Measurements from ENCODE around the gene EDARADD.
A peak's percentile ranks its signal among the peaks of the same experiment; 100 is the strongest.

EDARADD gene

DNA sequence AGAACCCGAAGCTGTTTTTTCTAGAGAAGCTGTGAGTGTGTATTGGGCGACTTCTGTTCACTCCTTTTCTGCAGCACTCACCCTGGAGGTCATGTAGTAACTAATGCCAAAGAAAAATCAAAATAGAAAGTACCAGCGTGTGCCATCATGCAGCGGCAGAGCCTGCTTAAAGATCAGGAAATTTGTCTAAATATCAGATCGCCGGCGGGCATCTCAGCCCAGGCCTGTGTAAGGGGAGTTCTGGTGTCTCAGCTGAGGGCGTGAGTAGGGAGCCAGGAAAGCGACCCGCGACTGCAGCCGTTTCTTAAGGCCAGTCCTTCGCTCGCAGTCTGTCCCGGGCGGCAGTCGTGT lies 768 bp downstream of the EDARADD start:
- DNase-seq: no peak

DNA sequence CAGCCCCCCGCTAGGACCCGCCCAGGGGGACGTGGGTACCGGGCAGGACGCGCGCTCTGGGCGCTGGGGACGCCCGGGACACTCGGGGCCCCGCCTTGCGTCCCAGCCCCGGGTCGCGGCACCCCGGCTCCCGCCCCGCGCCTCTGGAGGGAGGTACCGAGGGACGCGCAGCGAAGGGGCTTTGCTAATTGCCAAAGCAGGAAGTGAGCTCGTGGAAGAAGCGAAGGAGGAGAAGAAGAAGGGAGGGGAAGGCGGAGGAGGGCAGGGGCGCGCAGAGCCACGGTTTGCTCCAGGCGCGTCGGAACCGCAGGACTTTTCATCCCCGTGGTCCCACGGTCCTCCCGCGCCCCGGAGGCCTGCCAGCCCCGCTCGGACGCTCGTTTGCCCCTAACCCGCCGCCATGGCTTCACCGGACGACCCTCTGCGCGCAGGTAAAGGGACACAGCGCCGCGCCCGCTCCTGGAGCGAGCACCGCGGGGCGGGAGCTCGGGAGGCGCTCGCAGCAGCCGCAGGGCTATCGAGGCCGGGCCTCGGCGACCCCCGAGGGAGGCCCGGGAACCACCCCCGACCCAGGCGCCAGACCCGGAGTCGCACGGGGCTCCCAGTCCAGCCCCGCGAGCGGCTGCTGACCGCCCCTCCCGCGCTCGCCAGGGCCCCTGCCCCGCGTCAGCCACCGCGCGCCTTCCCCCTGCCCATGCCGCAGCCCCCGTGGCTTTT lies 1.3 kb downstream of the EDARADD start:
- peak; percentile 30 for DNase-seq

DNA sequence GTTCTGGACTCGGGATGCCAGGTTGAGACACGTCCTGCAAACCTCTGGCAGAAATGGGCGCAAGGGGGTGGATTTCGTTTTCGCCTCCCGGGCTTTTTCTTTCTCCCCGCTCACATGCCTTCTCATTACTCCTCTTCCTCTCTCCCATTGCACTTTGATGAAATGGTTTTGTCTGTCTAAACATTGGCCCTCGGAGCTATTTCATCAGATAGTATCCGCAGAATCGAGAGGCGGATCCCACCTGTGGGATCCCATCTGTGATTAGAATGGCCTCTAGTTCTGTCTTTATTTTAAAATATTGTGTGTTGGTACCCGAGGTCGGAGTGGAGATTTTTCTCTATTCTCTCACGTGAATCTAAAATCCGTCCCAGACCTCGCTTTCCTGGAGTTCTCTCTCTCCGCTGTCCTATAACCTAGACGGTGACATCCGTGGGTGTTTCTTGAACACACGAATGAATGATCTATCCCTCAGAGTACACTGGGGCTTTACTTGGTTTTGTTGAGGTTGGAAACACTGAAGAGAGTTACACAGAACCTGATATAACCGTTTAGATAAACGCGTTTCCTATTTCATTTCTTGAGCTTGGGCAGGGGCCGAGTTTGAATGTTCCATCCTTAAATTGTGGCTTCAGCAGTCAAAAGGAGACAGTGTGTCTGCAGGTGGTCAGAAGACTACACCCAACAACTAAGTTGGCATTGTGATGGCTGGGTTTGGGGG lies 2.0 kb downstream of the EDARADD start:
- peak; percentile 23 for DNase-seq

DNA sequence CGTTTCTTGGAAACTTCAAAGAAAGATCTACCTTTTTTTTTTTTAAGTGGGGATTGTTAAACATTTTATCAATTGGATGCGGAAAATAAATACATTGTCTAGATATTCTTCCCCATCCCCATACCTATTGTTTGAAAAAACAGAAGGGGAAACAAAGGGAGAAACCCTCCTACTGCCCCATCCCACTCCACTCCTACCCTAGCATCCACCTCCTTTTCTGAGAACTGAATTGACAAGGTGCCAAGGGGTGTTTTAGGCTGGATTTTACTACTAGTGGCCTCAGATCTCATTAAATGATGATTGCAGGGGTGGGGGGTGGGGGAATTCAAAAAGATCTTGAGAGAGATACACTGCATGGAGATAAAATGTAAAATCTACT lies 2.6 kb downstream of the EDARADD start:
- DNase-seq: no peak

DNA sequence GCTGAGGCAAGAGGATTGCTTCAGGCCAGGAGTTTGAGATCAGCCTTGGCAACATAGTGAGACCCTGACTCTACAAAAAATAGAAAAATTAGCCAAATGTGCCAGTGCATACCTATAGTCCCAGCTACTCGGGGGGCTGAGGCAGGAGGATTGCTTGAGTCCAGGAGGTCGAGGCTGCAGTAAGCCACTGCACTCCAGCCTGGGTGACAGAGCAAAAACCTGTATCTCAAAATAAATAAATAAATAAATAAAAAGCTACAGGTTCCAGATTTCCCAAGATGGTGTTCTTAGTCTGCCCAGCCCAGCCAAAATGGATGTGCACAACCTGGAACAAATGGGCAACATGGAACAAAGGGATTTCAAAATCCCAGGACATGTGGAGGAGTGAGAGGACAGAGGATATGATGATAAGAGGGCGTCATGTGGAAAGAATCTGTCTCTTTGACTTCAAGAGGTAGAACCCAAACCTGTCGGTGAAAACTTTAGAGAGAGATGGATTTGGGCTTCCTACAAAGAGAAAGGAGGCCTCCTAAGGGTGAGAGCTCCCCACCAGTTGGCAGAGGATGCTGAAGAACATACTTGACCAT lies 3.2 kb downstream of the EDARADD start:
- no peak for DNase-seq

DNA sequence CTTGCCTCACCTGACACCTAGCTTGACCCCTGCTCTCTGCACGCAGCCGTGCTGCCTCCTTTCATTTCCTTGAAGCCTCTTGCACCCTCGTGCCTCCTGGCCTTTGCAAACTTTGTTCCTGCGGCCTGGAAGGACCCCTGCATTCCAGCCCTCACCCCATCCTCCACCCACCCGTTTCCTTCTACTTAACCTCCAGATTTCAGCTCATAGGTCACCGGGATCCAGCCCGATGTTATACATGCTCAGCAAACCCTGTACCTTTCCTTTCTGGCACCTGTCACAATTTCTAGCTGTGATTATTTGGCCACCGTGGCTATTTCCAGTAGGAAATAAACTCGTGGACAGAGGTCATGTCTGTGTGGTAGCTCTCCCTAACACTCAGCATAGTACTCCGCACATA lies 4.5 kb downstream of the EDARADD start:
- no peak for DNase-seq

DNA sequence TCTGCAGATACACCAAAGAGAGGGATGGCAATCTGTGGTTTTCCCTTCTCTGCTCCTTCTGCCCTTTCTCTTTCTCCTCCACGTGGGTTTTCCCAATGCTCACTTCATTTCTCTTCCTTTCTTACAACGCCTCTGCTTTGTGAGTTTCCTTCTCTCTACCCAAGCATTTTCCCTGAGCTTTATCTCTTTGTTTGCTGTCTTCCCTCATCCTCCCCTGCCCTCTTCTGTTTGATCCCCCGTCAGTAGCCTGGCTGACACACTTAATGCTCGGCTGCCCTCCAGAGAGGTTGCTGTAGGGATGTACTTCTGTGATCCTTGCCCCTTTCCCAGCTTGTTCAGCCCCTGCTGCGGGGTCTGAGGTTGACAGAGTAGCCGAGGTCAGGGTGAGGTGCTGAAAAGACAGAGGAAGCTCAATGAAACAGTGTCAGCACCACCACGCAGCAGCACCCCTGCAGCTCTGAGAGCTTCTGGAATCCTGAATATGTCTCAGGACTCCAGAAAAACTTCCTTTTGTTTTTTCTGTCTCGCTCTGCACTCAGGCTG lies 6.0 kb downstream of the EDARADD start:
- no peak for DNase-seq

DNA sequence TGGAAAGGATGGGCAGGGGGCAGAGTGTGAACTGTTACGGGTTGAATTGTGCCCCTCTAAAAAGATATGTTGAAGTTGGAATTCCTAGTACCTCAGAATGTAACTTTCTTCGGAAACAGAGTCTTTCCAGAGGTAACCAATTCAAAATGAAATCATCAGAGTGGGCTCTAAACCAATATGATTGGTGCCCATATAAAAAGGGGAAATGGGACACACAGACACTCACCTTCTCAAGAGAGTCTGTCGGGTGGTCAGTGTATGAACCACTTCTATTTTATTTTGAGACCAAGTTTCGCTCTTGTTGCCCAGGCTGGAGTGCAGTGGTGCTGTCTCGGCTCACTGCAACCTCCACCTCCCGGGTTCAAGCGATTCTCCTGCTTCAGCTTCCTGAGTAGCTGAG lies 7.6 kb downstream of the EDARADD start:
- DNase-seq: no peak

DNA sequence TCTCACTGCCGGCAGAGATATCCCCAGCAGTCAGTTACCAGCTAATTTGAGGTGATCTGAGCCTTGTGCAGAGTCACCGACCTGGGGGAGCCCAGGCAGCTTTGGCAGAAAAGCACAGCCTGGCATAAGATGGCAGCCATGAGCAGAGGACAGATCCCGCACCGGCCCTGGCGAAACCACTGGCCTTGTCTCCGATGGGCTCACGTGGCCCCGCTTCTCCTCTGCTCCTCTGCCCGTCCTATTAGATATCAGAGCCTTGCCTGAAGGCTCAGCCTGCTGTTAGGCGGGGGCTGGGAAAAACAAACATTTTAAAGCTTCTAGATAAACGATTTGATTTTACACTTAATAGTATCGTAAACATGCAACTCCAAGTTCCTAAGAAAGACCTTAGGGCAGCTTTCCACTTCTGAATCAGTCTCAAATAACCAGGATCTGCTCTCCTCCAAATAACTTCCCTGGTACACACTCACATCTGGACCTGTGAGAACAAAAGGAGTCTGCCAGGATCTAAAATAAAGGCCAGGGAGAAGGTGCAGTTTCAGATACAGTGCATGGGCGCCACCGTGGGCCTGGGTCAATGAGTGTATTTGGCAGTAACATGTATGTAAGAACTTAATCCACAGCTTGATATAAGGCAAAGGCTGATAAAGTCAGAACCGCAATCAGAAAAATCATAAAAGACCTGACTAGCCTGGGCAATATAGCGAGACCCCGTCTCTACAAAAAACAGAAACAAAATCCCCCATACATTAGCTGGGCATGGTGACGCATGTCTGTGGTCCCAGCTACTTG lies 10.0 kb downstream of the EDARADD start:
- no peak for DNase-seq

DNA sequence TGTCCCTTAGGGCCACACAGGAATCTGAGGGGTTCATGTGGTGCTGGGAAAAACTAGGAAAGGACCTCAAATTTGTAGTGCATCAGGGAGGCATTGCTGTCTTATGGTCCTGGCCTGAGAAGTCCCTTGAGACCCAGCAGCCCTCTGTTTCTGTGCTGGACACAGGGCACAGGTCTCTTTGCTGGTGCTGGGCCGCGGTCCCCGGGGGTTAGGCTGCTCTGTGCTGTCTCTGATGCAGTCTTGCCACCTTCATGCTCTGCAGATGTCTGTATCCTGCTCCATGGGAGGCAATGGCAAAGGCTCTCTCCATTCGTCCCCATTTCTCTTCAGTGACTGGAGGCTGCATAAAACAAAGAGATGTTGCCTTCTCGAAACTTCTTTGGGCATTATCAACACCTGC lies 13.0 kb downstream of the EDARADD start:
- DNase-seq: no peak

DNA sequence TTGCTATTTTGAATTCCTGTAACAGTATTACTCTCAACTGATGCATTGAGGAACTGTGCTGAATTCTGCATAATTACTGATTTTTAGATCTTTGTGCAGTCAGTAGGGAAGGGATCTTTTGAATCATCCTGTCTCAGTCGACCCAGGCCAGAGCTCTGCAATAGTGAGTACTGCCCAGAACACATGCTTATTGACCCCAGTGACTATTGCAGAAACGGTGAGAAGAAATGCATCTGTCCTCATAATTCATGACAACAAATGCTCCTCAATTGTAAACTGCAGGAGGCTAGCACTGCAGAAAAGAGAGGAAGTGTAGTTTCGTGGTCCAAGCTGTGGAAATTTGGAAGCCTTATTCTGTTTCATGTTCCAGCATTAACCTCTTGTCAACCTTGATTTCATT lies 19.6 kb downstream of the EDARADD start:
- no peak for DNase-seq

DNA sequence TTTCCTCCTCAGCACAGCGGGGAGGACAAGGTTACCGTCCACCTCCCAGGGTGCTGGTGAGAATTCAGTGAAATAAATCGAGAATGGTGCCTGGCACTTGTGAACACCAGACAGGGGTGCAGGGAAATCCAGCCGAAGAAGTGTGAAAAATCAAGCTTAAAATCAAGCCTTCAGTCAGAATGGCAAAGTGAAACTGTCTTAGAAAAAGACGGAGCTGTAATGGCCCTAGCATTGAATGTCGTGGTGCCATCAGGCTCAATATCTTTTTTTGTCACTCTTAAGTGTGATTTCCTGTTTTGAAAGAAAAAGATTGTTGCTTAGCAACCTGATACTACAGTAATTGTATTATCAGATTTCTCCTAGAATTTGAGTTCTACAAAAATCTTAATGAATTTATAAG lies 22.1 kb downstream of the EDARADD start:
- DNase-seq: no peak

DNA sequence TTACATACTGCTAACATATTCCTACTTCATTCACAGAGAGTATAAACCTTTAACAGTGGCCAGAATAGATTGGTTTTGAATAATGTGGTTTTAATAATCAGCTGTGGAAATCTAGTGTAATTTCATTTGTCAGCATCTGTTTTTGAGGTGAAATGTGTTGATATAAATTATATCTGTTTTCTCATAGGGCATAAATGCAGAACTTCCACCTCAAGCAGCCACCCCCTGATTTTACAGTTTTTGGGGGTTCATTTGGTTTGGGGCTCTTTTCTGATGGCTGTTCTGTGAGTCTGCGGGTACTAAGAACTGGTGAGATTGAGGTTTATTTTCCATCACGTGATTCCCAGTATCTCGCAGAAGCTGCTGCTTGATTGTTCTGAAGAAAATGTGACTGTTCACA lies 23.2 kb downstream of the EDARADD start:
- no peak for DNase-seq

DNA sequence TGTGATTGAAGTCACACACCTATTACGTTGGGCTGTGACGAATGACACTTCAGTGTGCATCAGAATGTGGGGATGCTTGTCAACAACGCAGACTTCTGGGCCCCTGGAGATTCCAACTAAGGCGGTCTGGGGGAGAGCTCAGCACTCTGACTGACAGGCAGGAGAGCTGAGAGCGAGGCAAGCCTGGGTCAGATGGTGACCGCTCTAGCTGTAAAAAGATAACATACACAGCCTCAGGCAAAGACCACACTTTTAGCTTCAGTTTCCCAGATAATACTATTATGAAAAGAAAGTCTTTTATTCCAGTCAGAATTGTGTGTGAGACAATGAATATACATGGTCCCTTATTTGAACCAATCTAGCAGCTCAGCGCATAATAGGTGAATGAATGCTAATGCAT lies 25.4 kb downstream of the EDARADD start:
- no peak for DNase-seq

DNA sequence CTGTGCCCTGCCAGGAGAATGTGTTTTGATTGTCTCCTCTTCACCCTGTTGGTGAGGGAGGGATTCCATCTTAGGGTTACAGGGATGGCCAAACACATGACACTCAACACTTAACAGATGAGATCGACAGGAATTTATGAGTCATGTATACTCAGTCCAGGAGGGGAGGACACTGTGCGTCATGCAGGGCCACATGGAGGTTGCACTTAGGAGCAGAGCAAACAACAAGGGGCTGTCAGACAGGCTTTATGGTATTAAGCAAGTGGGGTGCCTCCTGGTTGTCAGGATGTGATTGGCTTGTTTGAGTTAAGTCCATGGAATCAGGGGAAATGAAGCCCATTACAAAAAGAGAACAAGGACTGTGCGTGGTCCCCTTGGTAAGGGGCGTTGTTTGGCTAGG lies 26.9 kb downstream of the EDARADD start:
- DNase-seq: no peak

DNA sequence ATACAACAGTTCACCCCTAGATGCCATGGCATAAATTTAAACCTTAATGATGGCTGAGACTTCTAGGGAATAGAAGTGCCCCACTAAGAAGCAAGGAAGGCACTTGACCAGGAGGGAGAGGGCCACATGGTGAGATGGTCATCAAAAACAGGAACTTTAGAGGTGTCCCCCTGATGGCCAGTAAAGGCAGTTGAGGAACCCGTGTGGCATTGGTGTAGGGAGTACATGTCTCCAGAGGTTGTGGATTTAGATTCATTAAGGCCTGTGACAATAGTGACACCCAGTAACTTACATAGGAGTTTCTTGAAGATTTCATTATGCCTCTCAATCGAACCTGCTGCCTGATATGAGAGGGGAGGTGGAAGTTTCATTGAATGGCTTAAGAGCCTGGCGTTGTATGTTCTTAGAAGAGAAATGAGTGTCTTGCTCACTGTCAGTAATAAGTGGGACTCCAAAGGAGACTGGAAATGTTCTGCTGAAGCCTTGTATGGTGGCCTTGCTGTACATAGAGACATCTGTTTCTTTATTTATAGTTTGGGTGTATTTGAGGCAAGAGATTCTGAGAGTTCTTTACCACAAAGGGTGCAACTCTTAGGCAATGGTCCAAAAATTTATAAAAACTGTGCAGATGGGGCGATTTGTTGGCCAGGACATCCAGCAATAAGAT lies 27.9 kb downstream of the EDARADD start:
- no peak for DNase-seq

DNA sequence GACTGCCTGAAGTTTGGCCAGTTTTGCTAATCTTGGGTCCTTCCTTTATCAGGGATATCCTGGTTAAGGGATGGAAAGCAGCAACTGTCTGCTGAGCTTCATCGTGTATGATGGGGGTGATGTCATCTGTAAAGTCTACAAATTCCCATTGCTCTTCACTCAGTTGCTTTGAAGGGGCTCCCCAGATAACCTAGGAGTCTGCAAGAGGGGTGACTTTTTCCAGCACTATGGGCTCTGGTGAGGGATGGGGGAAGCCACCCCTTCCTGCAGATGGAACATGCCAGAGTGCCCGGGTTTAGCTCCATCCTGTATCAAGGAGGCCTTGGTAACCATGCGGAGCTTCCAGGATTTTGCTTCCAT lies 28.4 kb downstream of the EDARADD start:
- DNase-seq: no peak

DNA sequence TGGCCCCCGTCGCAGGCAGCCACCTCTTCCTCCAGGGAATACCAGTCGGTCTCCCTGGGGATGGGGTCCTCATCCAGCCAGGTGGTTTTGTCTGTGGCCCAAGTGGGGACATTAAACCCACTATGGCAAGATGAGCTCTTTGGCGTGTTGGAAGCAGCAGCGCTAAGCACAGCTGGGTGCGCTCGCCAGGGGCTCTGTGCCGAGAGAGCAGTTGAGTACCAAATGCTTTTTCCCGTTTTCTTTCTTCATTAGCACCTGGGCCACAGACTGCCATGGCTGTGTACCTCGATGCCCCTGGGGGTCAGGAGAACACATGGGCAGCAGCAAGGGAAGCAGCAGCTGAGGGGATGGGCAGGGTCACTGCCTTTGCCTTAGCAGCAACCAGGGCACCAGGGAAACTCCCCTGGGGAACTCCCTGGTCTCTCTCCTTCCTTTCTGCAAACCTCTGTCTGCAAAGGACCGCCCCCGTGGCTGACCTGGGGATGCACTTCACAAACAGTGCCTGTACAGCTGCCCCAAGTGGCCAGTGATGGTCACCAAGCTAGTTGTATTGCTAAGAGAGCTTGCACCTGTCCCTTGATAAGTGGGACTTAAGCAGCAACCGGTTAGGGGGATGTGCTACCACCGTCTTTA lies 31.1 kb downstream of the EDARADD start:
- DNase-seq: peak; percentile 14

DNA sequence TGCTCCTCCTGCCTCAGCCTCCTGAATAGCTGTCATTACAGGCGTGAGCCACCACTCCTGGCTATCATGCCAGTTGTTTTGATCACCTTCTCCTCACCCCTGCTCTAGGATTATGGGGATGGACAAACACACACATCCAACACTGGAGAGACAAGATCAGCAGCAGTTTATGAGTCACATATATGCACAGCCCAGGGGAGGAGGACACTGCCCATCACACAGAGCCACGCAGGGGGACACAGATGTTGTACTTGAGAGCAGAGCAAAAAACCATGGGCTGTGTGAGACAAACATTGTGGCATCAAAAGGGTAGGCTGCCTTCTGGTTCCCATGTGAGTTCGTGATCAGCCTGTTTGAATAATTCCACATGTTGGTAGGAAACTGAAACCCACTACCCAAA lies 32.1 kb downstream of the EDARADD start:
- no peak for DNase-seq

DNA sequence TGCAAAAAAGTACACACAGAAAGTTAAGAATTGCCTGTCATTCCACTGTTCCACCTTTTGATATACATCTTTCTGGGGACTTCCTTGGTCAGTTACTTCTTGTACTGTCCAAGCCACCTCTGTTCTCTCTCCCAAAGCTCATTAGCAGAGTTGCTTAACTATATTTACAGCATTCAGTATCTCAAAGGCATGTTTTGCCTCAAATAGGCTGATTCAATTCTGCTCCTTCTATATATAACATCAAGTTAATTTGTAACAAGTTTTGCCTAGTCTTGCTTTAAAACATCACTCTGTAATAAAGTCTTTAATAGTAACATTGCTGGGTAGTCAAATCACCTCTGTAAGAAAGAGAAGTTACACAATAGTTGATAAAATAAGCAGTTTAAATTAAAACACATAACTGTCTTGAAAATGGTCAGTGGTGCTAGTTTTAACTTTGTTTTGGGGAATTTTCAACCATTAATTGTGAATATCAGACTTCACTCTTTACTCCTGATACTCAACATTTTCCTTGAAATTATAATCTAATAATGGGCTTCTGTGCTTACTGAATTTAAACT lies 35.7 kb downstream of the EDARADD start:
- DNase-seq: no peak

DNA sequence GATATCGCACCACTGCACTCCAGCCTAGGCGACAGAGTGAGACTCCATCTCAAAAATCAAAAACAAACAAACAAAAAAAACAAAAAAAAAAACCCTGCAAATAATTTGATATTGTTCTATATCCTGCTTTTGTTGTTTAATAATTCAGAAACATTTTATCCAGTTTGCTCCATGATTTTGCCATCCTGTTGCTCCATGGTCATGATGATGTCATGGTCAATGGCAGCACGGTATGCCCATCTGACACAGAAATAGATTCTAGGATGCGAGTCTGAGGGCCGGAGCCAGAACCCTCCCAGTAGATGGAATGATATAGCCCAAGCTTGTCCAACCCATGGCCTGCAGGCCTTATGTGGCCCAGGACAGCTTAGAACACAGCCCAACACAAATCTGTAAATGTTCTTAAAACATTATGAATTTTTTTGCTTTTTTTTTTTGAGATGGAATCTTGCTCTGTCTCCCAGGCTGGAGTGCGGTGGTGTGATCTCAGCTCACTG lies 39.8 kb downstream of the EDARADD start:
- no peak for DNase-seq

DNA sequence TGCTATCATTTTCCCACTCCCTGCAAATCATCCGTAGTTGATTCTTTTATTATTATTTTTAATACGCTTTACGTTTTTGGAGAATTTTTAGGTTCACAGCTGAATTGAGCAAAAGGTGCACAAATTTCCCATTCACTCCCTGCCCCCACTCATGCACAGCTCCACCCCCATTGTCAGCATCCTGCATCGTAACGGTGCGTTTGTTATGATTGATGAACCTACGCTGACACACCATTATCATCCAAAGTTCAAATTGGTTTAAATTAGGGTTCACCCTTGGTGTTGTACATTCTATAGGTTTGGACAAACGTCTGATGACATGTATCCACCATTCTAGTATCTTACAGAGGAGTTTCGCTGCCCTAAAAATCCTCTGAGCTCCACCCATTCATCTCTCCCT lies 44.5 kb downstream of the EDARADD start:
- no peak for DNase-seq
